Panc1 (cell line): ENCODE results near the gene CISD1.
"Not testable (repeated sequence)": the region's sequence is repeated elsewhere in the genome, so short reads cannot be mapped to it uniquely, and the experiment has no call there.

ENCODE experiments used
- CTCF ChIP-seq: fragments of 450-650 bp; IDR thresholded peaks from 2 replicates; pipeline ENCODE4 v1.5.1; 2017; ENCODE audit warnings: mild to moderate bottlenecking
- POLR2AphosphoS5 ChIP-seq: IDR thresholded peaks from 2 replicates; pipeline ENCODE4 v1.6.1; 2012; ENCODE audit warnings: mild to moderate bottlenecking, low read depth, low read length, moderate library complexity
- REST ChIP-seq, 2 experiments: IDR thresholded peaks; 2 replicates each; pipeline ENCODE4 v1.6.1; 2011 to 2012; ENCODE audit warnings: low read depth in 2 of 2, control low read depth in 1 of 2, low read length in 1 of 2, mild to moderate bottlenecking in 1 of 2, moderate library complexity in 1 of 2; ENCODE audit not compliant: insufficient read depth in 1 of 2
- SIN3A ChIP-seq: IDR thresholded peaks from 2 replicates; pipeline ENCODE4 v1.6.1; 2012; ENCODE audit warnings: low read depth, mild to moderate bottlenecking, low read length, moderate library complexity, borderline replicate concordance; ENCODE audit not compliant: insufficient read depth
- TCF7L2 ChIP-seq: IDR thresholded peaks from 2 replicates; pipeline ENCODE4 v1.6.1; 2011; ENCODE audit warnings: mild to moderate bottlenecking, low read depth, low read length, inconsistent platforms

GRCh38 chr10:58244242-58244641 lies 24.7 kb upstream of the CISD1 start:
- TF ChIP-seq CTCF; POLR2AphosphoS5; REST (IDR thresholded peaks at IDR 0.05; ENCODE audit: insufficient read depth in 1 of 2, low read depth in 2 of 2, low read length in 1 of 2); SIN3A; TCF7L2: not testable (repeated sequence)
